ENCODE measurements around the gene ZNG1C.
"Not testable (repeated sequence)": the region's sequence is repeated elsewhere in the genome, so short reads cannot be mapped to it uniquely, and the experiment has no call there.

Gene ZNG1C

DNA sequence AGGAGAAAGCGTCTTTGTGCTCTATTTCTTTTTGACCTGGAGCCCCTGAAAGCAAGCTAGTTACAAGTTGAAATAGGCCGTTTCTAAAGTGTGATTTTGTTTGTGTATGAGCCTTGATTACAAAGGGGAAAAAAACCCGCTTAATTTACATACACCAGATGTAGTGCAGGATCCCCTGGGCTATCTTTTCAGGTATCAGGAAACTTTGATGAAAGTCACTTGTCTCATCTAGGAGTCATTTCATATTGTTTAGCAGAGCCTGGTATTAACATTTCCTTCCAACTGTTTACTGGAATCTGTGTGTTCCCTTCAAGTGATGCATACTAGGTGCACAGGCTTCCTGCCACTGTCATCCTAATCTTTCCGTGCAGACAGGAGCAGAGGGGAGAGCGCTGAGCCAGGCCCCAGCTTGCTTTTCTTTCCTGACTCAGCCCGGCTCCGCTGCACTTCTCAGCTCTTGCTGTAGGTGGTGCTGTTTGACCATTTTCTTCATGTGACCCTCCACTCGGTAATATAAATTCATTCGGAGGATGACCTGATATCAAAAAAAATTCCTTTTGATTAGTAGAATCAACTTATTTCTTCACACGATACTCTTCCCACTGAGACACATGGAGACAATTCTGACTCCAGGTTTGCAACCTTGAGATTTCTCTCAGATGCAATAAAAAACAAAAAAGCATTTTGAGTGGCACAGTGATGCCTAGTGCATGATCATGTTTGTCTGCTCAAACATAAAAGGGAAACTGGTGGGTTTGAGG, 100.7 kb downstream of the ZNG1C start:
- not testable (repeated sequence) for DNase-seq (ENCODE audit: low spot score)

DNA sequence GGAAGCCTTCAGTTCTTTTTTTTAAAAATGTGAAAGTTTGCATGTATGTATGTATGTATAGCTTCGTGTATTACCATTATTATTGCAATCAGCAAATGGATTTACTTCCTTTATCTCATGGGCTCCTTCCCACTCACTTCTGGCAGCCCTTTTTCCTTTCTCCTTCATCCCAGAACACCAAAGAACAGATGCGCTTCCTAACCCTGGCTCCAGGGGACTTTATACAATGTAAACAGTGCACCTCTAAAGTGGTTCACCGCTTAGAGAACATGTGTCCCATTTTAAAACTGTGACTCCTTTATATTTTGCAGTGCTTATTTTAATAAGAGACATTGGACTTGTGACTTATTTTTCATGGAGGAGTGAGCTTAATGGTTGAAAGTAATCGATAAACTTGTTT, 101.5 kb downstream of the ZNG1C start:
- DNase-seq (ENCODE audit: low spot score) = not testable (repeated sequence)

DNA sequence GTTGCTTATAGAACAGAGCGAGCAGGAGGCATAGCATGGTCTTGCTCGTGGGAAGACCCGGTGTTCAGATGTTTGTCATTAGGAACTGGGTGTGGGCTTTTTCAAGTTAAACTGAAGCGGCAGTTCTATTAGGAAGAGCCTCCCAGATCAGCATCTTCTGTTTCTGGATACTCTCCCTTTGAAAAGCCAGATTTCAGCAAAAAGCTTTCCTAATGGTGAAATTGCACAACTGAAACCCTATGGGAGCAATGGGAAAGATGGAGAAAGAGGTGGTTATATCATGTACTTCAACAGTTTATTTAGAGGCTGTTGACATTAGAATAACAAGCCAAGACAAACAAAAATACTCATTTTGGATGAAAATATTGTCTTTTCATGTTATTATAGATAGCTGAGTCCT, 102.2 kb downstream of the ZNG1C start:
- not testable (repeated sequence) for DNase-seq (ENCODE audit: low spot score)
